ENCODE results near the gene WWTR1. TPM values are rescaled to one million over a fixed set of nuclear protein-coding genes. Genes with fewer than 3 reads are reported as not detected.

Gene WWTR1
- total and polyA plus RNA-seq, 3 donors from 2014 or later, result 19.4 to 47.0 (median 46.5) TPM

DNA sequence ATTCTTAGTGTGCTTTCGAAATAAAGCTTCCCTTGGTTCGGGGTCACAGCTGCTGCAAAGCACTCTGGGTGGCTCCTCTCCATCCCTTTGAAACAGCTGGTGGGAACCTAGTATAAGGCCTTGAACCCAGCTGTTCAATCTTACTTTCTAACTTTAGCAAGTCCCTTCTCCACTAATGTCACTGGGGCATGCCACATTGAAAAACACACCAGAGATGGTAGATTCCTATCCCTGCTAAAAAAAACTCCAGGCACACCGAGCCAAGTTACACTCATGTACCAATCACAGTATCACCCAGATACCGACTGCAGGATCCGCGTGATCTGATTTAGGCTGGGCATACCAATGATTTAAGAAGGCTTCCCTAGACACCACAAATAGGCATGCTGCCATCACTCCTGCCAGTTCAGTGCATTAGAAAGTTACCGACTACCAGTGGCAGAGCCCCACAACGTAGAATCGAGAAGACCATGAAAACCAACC lies 65.0 kb downstream of the WWTR1 start:
- H3K36me3 ChIP-seq (ENCODE audit: low read depth, missing control alignments), result no peaks in the 10 kb centered on the region
- intact Hi-C loops (cut with DNase I; ENCODE audit: low total_unique reads), result no loop called here
- H3K9me3 ChIP-seq, result no peaks in the 10 kb centered on the region
- peaks cover 12% of the 10 kb centered on the region for H3K4me1 ChIP-seq
- H3K27ac ChIP-seq, result no peak overlapping the region
- no peak for TF ChIP-seq POLR2A (IDR thresholded peaks at IDR 0.05)
- TF ChIP-seq, protein P1, sequence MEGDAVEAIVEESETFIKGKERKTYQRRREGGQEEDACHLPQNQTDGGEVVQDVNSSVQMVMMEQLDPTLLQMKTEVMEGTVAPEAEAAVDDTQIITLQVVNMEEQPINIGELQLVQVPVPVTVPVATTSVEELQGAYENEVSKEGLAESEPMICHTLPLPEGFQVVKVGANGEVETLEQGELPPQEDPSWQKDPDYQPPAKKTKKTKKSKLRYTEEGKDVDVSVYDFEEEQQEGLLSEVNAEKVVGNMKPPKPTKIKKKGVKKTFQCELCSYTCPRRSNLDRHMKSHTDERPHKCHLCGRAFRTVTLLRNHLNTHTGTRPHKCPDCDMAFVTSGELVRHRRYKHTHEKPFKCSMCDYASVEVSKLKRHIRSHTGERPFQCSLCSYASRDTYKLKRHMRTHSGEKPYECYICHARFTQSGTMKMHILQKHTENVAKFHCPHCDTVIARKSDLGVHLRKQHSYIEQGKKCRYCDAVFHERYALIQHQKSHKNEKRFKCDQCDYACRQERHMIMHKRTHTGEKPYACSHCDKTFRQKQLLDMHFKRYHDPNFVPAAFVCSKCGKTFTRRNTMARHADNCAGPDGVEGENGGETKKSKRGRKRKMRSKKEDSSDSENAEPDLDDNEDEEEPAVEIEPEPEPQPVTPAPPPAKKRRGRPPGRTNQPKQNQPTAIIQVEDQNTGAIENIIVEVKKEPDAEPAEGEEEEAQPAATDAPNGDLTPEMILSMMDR (IDR thresholded peaks at IDR 0.05), result no peak
- DNase-seq, result peak; percentile 62
- no peaks in the 10 kb centered on the region for H3K27me3 ChIP-seq
- WGBS, 2 donors, result 52 to 83% methylated on average over 9 of the region's 9 CpGs
- H3K4me3 ChIP-seq, result no peak overlapping the region

DNA sequence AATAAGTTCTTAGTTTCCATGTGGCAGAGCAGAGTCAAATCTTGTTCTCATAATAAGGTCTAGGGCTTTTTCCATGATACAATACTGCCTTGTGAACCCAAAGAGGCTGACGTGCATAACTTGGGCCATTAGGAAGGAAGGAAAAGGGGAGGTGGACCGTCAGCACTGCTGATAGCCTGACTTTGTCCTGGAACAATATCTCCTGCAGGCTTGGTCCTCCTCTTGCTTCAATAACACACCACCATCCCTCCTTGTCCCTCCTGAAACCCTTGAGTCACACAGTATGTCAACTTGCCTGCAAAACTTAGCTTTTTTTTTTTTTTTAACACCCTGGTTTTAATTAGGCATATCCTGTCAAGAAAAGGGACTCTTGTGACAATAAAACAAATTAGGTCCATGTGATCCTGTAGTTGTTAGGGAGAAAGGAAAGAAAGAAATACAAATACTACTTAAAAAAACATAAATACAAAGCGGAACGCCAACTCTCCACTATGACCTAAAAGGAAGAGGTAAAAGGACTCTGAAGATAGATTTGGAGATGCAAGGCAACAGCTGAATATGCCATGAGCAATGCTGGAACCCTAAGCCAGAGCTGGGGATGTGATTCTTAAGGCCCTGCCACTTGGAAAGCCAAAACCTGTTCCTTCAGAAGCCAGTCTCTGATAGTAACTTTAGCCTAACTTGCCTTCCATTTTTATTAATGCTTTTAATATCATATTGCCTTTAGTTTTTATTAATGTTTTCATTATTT lies 67.0 kb downstream of the WWTR1 start:
- 70 to 77% methylated on average over 4 of the region's 4 CpGs for WGBS, 2 donors
- H3K27ac ChIP-seq, result no peak overlapping the region
- no peak for DNase-seq
- peaks cover 5% of the 10 kb centered on the region for H3K4me1 ChIP-seq
- intact Hi-C loops (cut with DNase I; ENCODE audit: low total_unique reads), result no loop called here
- no peaks in the 10 kb centered on the region for H3K27me3 ChIP-seq
- no peaks in the 10 kb centered on the region for H3K36me3 ChIP-seq (ENCODE audit: low read depth, missing control alignments)
- H3K4me3 ChIP-seq, result no peak overlapping the region
- no peaks in the 10 kb centered on the region for H3K9me3 ChIP-seq
- TF ChIP-seq, protein P1 (IDR thresholded peaks at IDR 0.05), result no peak
- TF ChIP-seq POLR2A (IDR thresholded peaks at IDR 0.05), result no peak

DNA sequence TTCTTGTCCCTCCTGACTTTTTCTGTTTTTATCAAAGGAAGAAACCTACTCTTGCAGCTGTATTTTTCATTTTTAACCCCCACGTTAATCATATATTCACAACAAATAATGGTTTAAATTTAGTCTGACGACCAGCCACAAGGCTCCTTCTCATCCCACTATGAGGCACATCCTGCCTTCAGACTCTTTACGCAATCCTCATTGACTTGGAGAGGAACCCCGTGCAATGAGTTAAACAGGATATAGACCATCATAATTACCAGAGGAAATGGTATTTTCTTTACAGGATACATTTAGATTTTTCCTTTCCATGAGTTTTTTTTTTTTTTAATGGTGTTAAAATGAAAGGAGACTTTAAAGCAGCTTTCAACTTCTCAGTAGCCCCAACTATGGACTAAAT lies 68.5 kb downstream of the WWTR1 start:
- Histone ChIP-seq H3K36me3 (ENCODE audit: low read depth, missing control alignments) (no peaks in the 10 kb centered on the region), H3K9me3 (no peaks in the 10 kb centered on the region), H3K4me1 (peaks cover 5% of the 10 kb centered on the region), H3K4me3 (no peak overlapping the region), H3K27ac (no peak overlapping the region), H3K27me3 (no peaks in the 10 kb centered on the region)
- DNase-seq, result no peak
- TF ChIP-seq POLR2A (IDR thresholded peaks at IDR 0.05), result no peak
- TF ChIP-seq, protein P1 (IDR thresholded peaks at IDR 0.05), result no peak
- WGBS, 2 donors, result 54 to 64% methylated on average over 4 of the region's 4 CpGs
- intact Hi-C loops (cut with DNase I; ENCODE audit: low total_unique reads), result no loop called here

DNA sequence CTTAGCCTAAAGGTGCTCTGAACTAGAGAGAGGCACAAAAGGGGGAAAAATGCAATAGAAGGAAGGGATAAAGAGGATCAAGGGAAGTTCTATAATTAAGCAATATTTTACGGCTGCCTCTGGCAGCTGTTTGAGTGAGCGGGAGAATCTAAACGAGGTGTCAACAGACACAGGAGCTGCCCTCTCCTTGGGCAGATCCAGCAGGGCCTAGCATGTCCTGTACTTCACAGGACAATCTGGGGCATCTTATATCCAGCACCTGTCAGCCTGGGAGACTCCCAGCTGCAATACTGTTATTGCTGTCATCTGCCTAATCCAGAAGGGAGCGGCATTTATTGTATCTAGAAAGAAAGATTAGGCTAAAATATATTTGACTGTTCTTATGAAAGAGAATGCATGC lies 68.9 kb downstream of the WWTR1 start:
- WGBS, 2 donors, result 54 to 63% methylated on average over 4 of the region's 4 CpGs
- peaks cover 5% of the 10 kb centered on the region for H3K4me1 ChIP-seq
- TF ChIP-seq, protein P1 (IDR thresholded peaks at IDR 0.05), result no peak
- TF ChIP-seq POLR2A (IDR thresholded peaks at IDR 0.05), result no peak
- intact Hi-C loops (cut with DNase I; ENCODE audit: low total_unique reads), result no loop called here
- no peak overlapping the region for H3K27ac ChIP-seq
- H3K27me3 ChIP-seq, result no peaks in the 10 kb centered on the region
- H3K4me3 ChIP-seq, result no peak overlapping the region
- no peaks in the 10 kb centered on the region for H3K9me3 ChIP-seq
- DNase-seq, result no peak
- H3K36me3 ChIP-seq (ENCODE audit: low read depth, missing control alignments), result no peaks in the 10 kb centered on the region

DNA sequence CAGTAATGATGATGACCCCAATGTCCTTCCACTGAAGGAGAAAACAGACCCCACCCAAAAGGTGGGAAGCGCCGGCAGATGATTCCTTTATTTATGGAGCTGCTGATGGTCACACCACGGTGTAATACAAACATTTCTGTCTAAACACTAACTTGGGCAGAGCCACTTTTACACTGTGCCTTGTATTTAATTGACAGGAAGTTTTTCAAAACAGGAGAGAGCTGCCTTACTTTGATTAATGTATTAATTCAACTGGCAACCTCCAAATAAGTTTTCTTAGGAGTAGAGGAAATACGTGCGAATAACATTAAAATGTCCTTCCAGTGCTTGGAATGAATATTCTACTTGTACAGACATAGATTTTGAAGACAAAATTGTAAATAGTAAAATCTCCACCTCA lies 70.4 kb downstream of the WWTR1 start:
- TF ChIP-seq, protein P1 (IDR thresholded peaks at IDR 0.05), result no peak
- no peak for TF ChIP-seq POLR2A (IDR thresholded peaks at IDR 0.05)
- no peak overlapping the region for H3K4me3 ChIP-seq
- intact Hi-C loops (cut with DNase I; ENCODE audit: low total_unique reads), result no loop called here
- H3K27me3 ChIP-seq, result no peaks in the 10 kb centered on the region
- H3K36me3 ChIP-seq (ENCODE audit: low read depth, missing control alignments), result no peaks in the 10 kb centered on the region
- no peaks in the 10 kb centered on the region for H3K9me3 ChIP-seq
- WGBS, 2 donors, result 71 to 79% methylated on average over 5 of the region's 5 CpGs
- H3K27ac ChIP-seq, result no peak overlapping the region
- DNase-seq, result no peak
- H3K4me1 ChIP-seq, result peaks cover 4% of the 10 kb centered on the region

All from testis (tissue), 3 donors.